HG03460 (cell line): ENCODE measurements around the gene SMC1B.
"Not testable (repeated sequence)": the region's sequence is repeated elsewhere in the genome, so short reads cannot be mapped to it uniquely, and the experiment has no call there.

Experiments
- ATAC-seq: cut with Tn5 transposase; IDR thresholded peaks from one replicate; pipeline ENCODE4 v1.9.1; 2021; ENCODE audit not compliant: unreplicated experiment

SMC1B gene

GRCh38 chr22:45444168-45444567 is 30.8 kb upstream of the SMC1B start:
- no peak for ATAC-seq

DNA sequence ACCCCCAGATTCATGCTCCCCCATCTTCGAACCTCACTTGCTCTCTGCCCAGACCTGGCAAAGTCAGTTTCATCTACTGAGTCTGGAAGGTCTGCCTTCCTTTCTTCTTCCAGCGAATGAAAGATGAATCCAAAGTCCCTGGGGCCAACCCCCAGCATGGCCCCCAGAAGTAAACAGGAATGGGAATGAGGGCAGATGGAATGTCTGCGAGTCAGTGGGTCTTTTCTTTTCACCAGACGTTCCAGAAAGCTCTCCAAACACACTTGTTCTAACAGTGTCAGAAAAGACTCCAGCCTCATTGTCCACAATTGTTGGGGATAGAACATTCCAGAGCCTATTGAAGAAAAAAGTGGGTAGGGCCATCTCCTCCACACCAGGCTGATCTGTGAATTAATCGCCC is 28.7 kb upstream of the SMC1B start:
- no peak for ATAC-seq

- no peak for ATAC-seq
Measured at GRCh38 chr22:45441138-45441537, 27.7 kb upstream of the SMC1B start.

DNA sequence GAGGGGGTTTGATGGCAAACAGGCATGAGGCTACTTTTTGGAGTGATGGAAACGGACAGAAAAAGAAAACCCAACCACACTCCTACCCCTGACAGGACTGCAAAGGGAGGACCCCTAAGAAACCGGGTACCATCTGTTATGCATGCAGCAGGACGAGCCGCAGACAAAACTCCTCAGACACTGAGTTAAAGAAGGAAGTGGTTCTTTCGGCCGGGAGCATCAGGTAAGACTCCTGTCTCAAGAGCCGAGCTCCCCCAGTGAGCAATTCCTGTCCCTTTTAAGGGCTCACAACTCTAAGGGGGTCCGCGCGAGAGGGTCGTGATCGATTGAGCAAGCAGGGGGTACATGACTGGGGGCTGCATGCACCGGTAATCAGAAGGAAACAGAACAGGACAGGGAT is 27.3 kb upstream of the SMC1B start:
- not testable (repeated sequence) for ATAC-seq

- ATAC-seq = no peak
Measured at GRCh38 chr22:45438336-45438735, 24.9 kb upstream of the SMC1B start.

- ATAC-seq = not testable (repeated sequence)
Measured at GRCh38 chr22:45436871-45437517, 23.6 kb upstream of the SMC1B start.

DNA sequence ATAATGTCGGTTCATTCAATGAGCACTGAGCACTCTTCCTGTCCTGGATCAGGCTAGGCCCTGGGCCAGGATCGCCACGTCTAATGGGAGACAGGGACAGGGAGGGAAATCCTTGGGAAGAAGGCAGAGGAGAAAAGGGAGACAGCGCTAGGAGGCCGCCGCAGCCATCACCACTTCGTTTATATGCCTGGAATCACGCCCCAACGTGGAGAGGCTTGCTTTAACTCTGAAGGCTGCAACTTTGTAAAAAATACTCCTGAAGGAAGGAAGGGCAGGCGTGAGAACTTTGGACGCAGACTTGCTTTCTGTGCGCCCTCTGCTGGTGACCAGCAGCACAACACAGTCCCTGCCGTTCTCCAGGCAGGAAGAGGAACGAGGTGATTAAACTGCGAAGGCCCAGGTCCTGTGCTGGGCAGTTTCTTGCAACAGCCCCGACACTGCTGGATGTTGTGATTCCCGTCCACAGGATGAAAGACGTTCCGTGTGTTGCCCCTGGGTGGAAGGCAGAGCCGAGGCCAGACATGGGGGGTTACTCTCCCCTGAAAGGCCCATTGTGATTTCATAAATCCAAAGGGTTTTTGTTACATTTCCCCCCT is 22.2 kb upstream of the SMC1B start:
- no peak for ATAC-seq

GRCh38 chr22:45434981-45435380 is 21.6 kb upstream of the SMC1B start:
- no peak for ATAC-seq

DNA sequence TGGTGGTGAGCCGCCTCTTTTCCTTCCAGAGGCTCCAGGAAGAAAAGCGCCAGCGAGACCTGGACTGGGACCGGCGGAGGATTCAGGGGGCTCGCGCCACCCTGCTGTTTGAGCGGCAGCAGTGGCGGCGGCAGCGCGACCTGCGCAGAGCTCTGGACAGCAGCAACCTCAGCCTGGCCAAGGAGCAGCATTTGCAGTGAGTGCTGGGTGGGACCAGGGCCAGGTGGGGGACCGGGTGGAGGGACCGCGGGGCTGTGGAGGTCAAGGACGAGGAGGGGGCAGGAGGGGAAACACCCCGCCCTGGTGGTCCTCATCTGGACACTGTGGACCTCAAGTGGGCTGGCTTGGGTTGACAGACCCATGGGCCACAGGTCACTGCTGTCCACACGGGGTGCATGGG is 17.5 kb upstream of the SMC1B start:
- ATAC-seq = no peak

DNA sequence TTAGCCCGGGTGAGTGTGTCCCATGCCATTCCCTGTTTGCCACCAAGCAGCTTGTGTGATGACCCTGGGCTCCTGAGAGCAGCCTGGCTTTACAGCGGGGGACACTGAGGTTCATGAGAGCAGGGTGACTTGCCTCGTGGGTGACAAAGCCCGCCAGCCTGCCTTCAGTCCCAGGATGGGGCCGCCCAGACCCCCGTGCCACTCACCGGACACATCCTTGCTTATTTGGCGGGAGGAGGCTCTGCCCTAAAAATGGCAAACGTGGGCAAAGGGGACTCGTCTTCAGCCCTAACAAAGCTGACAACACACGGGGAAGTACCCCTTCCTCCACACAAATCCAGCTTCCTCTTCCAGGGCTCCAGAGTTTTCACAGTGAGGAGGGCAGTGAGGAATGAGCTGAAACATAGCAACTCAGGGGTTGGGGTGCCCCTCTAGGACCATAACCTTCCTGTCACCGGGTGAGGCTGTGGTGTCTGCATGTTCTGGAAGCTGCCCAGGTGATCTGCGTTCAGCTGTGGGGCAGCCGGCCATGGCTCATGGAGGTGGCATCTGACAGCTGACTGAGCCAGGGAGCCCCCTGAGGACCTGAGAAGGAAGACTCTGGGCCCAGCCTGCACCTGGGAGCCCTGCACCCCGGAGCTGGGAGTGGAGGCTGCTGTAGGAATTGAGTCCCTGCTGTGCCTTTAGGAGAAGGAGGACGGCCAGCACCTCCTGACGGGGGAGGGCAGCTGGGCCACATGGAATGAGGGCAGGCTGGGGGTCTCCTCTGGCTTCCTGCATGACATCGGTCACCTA is 16.8 kb upstream of the SMC1B start:
- no peak for ATAC-seq

DNA sequence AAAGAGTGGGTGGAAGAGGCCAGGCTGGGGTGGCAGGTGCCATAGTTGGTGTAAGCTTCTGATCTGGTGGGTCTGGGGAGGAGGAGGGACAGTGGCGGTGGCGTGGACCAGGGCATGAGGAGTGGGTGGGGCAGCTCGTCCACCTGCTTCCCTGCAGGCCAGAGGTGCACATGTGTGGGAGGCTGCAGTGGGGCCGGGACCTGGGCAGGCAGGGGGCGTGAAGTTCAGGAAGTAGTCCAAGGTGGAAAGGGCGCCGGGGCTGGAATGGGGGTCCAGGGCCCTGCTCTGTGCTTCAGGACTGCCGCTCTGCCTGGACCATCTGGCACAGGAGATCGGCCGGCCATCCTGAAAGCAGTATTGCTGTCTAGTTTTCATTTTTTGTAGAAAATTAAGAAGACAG is 16.0 kb upstream of the SMC1B start:
- ATAC-seq = no peak

DNA sequence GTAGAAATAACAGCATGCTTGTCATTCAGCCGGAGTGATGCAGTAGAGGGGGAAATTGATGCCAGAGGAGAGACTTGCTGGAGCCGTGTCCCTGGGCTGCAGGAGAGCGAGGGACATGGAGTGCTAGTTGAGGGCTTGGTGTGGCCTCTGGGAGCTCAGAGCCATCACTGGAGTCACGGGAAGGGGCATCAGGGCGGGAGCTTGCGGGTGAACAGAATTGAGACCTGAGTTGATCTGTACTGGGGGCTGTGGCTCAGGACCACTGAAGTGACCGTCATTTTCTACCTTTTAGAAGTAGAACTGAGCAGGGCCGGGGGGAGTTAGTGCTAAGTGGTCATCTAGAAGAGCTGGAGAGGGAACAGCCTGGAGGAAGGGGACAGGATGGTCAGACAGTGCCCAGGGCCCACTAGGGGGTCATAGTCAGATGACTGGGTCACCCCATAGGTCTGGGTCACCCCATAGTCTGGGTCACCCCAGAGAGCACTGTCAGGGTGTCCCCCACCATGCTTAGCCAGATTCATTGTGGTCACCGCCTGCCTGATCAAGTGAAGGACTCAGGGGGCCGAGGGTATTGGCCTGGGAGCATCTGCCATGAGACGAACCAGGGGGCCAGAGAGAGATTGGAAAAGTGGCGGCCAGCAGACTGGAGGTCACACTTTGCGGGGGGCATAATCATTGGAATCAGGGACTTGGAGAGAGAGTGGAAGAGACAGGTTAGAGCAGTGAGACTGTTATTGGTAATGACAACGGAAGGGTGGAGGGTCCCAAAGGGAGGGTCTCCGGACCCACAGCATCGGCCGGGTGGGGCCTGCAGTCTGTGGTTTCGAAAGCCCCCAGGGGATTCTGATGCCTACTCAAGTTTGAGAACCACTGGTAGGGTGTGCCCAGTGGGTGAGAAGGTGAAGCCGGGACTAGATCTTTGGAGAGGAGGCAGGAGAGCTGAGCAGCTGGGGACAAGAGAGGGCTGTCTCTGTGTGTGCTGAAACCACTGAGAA is 15.3 kb upstream of the SMC1B start:
- no peak for ATAC-seq

DNA sequence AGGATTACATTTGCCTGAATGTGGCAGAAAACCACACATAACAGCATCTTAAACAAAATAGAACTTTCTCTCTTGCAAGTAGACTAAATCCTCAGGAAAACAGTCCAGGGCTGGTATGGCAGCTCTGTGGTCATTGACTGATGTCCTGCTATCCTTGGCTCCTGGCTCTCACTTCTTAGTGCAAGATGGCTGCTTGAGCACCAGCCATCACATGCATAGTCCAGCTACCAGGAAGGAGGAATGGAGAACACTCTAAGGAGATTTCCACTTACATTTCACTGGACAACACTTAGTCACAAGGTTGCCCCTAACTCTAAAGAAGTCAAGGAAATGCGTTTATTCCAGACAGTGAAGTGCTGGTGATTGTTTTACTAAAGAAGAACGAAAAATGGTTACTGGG is 13.7 kb upstream of the SMC1B start:
- no peak for ATAC-seq

DNA sequence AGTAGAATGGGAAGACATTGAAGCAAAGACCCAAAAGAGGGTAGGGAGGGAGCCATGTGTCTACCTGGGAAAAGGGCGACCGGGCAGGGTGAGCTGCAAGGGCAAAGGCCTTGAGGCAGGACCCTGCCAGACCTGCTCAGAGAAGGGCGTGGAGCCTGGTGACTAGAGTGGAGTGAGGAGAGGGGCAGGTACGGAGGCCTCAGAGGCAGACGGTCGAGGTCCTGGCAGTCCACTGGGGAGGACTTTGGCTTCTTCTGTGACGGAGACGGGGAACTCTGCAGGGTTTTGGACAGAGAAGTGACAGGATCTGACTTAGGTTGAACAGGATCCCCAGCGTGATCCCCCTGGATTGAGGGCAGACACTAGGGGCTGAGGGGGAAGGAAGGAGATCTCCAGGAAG is 13.0 kb upstream of the SMC1B start:
- no peak for ATAC-seq

GRCh38 chr22:45425531-45426265 is 12.3 kb upstream of the SMC1B start:
- ATAC-seq = no peak

DNA sequence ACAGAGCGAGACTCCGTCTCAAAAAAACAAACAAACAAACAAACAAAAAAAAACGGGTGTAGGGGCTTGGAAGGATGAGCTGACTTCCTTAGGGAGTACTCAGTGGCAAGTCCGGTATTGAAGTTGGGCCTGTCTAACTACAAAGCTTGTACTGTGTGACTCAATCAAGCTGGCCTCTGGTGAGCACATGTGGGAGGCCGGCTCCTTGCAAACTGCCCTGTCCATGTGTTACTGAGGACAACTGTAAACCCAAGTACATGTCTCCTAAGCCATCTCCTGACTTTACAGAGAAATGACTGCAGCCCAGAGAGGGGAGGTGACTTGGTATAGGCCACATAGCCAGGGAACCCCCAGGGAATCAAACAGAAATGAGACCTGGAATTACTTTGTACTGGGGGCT is 11.7 kb upstream of the SMC1B start:
- no peak for ATAC-seq

- no peak for ATAC-seq
Measured at GRCh38 chr22:45424241-45424731, 10.9 kb upstream of the SMC1B start.

GRCh38 chr22:45423524-45423923 is 10.1 kb upstream of the SMC1B start:
- no peak for ATAC-seq

- ATAC-seq = no peak
Measured at GRCh38 chr22:45422237-45422983, 9.0 kb upstream of the SMC1B start.
